GM21515 (cell line): ENCODE data around the gene KCNJ6.
"Not testable (repeated sequence)": the region's sequence is repeated elsewhere in the genome, so short reads cannot be mapped to it uniquely, and the experiment has no call there.

Source experiments
- ATAC-seq: cut with Tn5 transposase; IDR thresholded peaks from one replicate; pipeline ENCODE4 v1.9.1; 2021; ENCODE audit not compliant: unreplicated experiment

KCNJ6 gene, protein sequence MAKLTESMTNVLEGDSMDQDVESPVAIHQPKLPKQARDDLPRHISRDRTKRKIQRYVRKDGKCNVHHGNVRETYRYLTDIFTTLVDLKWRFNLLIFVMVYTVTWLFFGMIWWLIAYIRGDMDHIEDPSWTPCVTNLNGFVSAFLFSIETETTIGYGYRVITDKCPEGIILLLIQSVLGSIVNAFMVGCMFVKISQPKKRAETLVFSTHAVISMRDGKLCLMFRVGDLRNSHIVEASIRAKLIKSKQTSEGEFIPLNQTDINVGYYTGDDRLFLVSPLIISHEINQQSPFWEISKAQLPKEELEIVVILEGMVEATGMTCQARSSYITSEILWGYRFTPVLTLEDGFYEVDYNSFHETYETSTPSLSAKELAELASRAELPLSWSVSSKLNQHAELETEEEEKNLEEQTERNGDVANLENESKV

DNA sequence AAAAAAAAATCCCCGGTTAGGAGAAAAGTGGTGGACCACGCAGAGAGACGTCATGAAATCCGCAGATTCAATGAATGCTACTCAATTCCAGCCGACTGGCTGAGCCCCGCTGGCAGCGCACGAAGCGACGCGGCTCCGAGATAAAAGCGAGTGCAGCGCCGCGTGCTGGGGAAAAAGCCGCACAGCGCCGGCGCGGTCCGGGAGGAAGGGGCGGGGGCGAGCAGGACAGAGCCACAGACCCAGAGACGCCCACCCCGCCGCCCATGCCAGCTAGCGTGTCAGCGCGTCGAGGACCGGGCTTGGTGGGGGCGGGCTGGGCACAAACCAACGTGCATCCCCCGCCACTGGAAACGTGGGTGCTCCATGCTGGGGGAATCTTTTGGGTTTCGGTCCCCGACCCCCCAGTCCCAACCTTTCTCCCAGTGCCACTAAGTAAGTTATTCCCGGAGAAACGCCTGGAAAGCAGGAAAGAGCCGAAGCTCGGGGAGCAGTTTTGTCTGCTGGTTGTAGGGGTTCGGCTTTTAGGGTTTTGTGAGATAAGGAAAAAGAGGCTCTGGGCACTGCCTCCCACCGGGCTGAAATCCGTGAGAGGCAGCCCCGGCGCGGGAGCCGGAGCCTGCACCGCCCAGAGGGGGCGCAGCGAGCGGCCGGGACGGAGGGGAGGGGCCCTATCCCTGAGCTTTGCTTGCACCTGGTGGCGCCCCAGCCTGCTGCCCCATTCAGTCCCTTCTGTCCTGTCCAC is at the start of gene KCNJ6:
TSS of gene KCNJ6 (minus strand) at position 148 of the 742 bp plus-strand sequence. CDS start 75,775 bp downstream, outside the sequence.
- no peak for ATAC-seq

DNA sequence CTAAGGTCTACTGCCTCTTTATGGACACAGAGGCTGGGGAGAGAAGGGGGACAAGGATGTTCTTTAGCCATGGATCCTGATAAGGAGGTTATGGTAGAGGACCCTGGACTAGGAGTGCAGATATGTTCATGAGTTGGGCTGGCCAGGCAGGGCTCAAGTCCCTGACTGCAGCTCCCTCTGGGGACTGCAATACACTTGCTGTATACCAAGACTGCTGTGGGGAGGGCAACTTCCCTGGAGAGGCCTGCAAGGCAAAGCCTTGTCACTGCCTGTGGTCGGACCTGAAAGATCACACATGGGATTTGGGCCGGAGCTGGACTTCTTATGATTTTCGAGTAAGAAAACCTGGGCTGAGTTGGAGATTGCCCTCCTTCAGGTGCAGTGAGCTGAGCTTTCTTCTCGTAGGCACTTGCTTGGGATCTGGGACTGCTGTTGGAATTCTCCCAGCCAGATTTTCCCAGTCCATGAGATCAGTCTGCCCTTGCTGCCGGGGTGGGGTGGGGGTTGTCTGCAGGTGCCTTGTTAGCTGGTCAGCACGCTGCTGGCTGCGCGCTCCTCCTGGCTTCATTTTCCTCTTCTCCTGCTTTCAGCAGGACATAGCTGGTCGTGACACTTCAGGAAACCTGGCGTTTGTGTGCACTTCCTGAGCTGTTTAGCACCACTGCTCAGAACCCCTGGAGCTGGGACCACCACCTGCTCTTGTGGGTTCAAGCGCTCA is 49.0 kb upstream of the KCNJ6 start:
- no peak for ATAC-seq

DNA sequence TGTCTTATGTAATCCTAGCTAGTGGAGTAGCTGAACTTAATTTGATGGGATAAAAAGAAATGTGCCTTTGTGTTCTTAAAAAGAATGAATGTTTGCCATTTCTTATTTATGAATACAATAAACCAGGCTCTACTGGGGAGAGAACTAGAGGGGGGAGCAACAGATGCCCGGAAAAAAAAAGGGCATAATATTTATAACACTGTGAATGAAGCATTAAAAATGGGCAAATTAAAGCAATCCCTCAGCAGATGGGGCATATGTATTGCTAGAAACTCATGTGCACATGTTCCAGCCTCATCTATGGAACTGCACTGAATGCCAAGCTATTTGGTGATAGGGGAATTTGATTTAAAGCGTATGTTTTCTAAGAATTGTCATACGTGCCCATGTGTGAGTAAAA is 42.3 kb upstream of the KCNJ6 start:
- no peak for ATAC-seq

DNA sequence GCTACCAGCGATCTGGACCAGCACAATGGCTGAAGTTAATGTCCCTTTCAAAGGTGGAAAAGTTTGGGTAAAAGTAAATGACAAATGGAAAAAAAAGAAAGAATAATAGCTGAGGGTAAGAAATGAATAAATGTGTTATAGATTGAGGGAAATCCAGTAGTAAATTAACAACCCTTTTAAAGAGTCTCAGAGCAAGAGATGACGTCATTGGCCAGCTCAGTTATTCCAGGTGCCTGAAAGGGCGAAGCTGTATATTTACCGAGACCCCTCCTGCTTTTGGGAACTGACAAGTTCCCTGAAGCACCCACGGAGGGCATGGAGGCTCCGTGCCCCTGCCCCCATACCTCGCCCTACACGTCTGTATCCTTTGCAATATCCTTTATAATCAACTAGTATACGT is 40.5 kb upstream of the KCNJ6 start:
- no peak for ATAC-seq

DNA sequence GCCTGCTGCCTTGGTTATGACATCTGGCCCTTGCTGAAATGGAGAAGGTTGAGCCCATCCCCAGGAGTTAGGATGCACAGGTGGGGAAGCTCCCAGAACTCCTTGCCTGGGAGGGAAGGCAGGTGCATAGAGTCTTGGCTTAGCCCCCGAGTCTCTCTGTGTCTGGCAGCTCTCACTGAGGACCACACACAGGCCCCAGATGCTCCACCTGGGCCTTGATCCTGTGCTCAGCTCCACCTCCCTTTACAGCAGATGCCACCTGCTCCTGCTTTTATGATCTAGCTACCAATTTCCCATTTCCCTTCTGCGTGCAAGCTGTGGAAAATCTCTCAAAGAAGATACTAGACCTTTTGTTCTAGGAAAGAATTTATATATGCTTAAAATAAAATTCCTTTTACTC is 28.8 kb upstream of the KCNJ6 start:
- no peak for ATAC-seq

DNA sequence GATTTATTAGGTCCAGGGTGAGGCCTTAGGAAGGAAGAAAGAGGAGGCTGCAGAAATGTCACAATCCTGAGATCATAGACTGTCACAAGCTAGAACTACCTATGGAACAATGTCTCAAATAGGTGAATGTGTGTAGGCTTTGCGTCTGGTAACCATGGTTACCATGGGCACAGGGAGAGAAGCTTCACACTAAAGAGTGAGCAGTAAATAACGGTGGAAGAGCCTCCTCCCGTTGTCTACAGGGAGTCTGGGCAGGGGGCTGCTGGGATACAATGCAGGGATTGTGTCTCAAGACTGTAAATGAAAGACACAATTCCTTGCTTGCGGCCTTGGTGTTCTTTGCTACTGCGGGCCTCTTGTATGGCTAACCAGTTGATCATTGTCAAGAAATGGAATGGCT is 28.2 kb upstream of the KCNJ6 start:
- ATAC-seq = no peak

DNA sequence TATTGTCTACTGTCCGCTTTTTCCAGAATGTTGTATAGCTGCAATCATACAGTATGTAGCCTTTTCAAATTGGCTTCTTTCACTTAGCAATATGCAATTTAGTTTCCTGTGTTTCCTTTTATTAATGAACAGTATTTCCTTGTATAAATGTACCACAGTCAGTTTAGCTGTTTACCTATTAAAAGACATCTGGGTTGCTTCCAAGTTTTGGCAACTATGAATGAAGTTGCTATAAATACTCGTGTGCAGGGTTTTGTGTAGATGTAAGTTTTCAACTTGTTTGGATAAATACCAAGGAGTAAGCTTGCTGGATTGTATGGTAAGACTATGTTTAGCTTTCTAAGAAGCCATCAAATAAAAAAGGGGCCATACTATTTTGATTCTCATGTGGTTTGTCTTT is 24.4 kb upstream of the KCNJ6 start:
- no peak for ATAC-seq

DNA sequence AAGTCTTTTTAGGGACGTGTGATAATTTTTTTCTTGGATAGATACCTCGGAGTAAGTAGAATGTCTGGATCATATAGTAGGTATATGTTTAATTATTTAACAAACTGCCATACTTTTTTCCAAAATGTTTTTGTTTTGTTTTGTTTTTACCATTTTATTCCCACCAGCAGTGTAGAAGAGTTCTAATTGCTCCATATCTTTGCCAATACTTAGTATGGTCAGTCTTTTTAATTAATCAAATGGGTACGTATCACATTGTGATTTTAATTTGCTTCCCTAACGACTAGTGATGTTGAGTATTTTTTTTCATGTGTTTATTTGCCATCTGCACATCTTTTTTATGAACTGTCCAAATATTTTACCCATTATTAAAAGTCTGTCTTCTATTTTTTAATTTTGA is 23.6 kb upstream of the KCNJ6 start:
- ATAC-seq = no peak

DNA sequence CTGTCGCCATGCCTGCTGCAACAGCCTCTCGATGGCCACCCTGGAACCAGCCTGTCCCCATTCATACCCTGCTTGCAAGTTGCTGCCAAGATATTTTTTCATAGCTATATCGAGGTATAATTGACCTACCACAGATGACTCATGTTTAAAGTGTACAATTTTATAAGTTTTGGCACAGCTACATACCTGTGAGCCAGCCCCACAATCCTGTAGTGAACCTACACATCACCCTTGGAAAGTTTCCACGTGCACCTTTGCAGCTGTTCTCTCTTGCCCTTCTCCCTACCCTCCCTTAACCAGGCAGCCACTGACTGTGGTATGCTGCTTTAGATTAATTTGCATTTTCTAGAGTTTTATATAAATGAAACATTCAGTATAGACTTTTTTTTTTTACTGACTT is 23.0 kb upstream of the KCNJ6 start:
- ATAC-seq = no peak

DNA sequence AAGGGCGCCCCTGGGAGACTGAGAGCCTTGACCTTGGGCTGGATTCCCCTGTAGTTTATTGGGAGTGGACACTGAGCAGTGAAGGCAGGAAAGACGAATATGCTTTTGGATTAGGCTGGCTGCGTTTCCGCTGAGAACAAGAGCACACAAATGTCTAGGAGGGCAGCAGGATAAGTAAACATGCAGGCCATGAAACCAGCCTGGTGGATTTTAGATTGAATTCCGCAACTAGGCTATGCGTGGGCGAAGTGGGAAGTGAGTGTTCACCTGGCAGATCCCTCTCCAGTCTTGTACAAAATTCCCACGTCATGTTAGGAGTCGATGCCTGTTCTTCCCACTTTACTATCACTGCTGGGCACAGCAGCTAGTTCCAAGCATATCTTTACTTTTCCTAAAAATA is 21.4 kb upstream of the KCNJ6 start:
- no peak for ATAC-seq

DNA sequence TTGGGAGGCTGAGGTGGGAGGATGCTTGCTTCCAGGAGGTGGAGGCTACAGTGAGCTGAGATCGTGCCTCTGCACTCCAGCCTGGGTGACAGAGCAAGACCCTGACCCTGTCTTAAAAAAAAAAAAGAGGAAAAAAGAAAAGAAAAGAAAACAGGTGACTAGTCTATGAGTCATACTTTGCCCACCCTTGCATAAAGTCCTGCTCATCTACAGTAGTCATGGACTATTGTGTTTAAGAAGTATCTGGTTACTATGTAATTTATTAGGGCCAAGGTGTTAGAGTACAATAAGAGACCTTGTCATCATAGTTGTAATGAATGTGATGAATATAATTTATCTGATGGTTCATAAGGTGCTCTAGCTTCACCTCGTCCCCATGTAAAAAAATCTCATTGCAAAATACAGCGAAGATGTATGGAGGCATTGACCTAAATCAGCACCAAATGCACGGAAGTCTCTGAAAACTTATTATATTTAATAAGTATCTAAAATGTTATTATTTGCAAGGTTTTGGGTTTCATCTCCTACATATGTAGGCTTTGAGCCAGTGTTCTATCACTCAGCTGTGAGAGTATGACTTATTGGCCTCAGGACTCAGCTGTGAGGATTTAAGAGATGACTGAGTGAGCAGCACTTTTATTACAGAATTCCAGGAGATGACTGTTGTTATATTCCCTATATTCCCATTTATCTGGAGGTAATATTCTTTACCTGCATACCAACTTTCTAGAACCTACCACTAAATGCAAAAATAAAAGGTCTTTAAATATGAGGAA is 19.9 kb upstream of the KCNJ6 start:
- ATAC-seq = no peak

DNA sequence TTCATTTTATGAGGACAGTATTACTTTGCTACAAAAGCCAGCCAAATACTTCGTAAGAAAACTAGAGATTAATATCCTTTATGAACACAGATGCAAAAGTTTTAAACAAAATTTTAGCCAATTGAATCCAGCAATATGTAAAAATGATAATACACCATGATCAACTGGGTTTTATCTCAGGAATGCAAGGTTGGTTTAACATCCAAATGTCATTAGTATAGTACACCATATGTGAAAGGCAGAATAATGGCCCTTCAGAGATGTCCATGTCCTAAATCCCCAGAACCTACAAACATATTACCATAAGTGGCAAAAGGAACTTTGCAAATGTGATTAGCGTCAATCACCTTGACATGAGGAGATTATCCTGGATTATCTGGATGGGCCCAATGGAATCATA is 16.7 kb upstream of the KCNJ6 start:
- no peak for ATAC-seq

DNA sequence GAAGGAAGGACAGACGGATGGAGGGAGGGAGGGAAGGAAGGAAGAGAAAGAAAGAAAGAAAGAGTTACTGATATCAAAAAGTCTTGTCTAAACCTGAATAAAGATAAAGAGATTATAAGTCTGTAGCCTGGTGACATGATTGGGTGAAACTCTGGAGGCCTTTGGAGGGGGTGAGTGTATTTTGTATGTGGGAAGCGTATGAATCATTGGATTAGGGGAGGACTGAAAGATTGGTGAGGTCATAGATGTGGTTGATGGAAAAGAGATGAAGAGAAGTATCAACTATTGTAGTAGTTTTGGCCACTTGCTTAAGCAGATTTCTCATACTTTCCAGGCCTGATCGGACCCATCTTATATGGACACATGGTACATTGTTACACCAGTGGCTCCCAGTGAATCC is 11.5 kb upstream of the KCNJ6 start:
- no peak for ATAC-seq

DNA sequence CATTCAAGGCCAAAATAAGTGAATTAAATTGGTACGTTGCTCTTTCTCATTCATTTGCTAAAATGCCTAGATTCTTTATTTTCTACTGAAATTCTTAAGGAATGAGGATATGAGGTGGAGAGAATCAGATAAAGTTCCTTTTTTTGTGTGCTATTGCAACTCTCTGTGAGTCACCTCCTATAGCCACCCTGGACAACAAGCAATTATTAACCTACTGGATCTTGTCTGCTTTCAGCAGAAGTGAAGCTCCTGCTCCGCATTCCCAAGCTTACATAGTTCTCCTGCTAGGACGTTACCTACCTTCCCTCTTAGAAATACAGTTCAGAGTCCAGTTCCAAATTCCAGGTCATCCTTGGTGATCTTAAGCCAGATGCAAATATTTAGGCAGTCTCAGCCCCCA is 4.8 kb upstream of the KCNJ6 start:
- ATAC-seq = no peak

DNA sequence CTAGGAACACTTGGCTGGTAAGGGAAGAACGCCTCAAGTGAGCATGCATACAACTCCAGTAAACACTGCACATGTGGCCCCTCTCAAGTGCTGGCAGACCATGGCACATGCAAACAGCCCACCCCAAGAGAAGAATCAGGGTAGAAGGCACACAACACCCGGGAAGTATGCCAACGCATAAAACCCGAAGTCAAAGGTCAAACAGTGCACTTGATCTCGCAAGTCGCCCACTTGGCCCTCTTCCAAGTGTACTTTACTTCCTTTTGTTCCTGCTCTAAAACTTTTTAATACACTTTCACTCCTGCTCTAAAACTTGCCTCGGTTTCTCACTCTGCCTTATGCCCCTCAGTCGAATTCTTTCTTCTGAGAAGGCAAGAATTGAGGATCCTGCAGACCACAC is 4.0 kb upstream of the KCNJ6 start:
- not testable (repeated sequence) for ATAC-seq

DNA sequence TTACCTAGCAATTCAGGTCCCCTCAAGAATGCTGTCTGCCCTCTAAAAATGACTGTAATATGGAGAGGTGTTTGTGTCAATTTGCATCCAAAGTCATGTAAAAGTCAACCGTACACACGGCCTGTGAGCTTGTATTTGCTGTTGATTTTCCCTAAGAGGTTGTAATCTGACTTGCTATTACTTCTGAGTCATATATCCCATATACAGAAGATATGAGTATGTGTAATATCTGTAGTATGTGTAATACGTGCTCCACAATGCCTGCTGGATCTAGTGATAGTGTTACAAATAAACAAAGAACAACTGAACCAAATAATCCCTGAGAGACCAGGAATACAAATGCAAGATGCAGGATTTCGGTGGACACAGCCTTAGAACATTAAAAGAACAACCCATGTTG is 1.4 kb upstream of the KCNJ6 start:
- ATAC-seq = no peak

DNA sequence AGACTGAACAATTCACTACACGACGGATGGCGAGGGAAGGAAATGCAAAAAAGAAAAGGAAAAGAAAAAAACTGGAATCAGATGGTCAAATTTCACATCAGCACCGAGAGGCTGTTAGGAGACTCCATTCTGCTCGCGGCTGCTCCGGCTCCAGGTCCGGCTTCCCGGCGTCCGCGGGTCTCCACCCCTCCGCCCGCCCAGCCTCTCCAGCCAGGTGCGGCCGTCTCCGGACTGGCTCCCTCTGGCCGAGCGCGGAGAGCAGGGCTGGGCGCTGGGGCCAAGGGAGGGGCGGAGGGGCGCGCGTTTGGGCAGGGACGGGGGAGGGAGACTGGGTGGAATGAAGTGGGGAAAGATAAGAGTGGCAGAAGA is 332 bp downstream of the KCNJ6 start:
- no peak for ATAC-seq

DNA sequence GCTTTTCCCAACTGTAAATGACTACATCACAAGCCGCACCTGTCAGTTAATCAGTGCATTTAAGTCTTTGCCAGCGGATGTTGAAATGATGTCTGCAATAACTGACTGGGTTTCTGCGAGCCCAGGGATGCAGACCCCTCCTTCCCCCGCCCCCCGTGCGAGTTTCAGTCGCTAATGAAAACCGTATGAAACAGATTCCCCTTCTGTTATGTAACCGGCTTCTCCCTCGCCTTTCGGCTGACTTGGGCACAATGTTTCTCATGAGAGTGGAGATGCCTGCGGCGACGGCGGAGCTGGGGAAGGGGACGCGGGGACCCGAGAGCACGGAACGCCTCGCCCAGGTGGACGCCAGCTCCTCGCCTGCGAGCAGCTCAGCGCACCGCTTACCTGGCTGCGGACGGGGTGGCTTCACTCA is 753 bp downstream of the KCNJ6 start:
- no peak for ATAC-seq

DNA sequence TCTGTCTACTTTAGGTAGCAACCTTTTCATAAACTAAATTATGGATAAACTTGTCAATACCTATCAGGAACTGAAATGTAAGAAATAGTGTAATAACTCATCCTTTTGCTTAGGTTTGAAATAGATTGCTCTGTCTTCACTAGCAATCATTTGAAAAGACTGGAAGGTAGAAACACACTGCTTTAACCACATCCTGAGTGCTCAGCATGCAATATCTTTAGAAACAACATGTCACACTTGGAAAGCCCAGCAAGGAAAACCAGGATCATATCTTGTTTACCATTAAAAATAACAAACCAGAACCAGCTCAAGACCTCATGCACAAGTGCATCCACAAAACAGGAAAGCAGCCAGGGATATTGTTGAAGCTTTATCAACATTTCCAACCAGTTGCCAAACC is 3.6 kb downstream of the KCNJ6 start:
- no peak for ATAC-seq

DNA sequence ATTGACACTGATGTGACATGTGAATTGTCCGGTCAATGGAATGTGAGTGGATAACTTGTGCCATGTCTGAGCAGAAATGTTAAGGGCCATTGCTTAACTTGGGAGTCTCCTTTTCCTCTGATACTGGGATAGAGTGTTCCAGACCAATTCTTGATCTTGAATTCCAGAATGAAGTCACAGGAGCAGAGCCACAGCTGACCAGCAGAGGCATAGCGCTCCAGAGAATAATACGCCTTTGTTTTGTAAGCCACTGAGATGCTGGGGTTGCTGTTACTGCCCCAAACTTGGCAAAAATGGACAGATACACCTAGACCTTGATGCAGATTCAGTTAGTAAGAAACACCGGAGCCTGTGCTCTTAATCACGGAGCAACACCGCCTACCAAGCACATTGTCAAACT is 6.3 kb downstream of the KCNJ6 start:
- no peak for ATAC-seq

DNA sequence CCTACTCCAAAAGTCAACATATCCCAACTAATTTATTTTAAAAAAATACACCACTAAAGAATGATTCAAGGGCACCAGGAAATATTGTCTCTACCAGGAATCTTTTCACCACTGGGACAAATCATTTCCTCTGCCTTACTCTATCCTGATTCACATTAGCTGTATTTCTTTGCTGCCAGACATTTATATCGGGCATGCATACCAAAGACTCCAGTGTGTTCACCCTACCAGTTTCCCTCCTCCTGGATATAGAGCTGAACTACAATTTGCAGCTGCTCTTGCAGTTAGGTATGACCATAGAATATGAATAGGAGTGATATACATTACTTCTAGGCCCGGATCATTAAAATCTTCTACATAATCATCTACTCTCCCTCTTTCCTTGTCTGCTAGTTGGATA is 7.6 kb downstream of the KCNJ6 start:
- ATAC-seq = no peak
